Cardiac ventricle fibroblast (primary cell): ENCODE measurements around the gene CASKIN1. TPM values are rescaled to one million over a fixed set of nuclear protein-coding genes. Genes with fewer than 3 reads are reported as not detected.

Experiments used
- total RNA-seq: library from RNA; depleted of rRNA; stranded (reverse); fragments of >200 nt; gene quantifications from 2 replicates; pipeline ENCODE4 v1.2.3, GENCODE V29; 2015

The CASKIN1 gene, protein sequence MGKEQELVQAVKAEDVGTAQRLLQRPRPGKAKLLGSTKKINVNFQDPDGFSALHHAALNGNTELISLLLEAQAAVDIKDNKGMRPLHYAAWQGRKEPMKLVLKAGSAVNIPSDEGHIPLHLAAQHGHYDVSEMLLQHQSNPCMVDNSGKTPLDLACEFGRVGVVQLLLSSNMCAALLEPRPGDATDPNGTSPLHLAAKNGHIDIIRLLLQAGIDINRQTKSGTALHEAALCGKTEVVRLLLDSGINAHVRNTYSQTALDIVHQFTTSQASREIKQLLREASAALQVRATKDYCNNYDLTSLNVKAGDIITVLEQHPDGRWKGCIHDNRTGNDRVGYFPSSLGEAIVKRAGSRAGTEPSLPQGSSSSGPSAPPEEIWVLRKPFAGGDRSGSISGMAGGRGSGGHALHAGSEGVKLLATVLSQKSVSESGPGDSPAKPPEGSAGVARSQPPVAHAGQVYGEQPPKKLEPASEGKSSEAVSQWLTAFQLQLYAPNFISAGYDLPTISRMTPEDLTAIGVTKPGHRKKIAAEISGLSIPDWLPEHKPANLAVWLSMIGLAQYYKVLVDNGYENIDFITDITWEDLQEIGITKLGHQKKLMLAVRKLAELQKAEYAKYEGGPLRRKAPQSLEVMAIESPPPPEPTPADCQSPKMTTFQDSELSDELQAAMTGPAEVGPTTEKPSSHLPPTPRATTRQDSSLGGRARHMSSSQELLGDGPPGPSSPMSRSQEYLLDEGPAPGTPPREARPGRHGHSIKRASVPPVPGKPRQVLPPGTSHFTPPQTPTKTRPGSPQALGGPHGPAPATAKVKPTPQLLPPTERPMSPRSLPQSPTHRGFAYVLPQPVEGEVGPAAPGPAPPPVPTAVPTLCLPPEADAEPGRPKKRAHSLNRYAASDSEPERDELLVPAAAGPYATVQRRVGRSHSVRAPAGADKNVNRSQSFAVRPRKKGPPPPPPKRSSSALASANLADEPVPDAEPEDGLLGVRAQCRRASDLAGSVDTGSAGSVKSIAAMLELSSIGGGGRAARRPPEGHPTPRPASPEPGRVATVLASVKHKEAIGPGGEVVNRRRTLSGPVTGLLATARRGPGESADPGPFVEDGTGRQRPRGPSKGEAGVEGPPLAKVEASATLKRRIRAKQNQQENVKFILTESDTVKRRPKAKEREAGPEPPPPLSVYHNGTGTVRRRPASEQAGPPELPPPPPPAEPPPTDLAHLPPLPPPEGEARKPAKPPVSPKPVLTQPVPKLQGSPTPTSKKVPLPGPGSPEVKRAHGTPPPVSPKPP (N-terminal part only)
- total RNA-seq = 0.12 and 0.15 TPM in 2 replicates

DNA sequence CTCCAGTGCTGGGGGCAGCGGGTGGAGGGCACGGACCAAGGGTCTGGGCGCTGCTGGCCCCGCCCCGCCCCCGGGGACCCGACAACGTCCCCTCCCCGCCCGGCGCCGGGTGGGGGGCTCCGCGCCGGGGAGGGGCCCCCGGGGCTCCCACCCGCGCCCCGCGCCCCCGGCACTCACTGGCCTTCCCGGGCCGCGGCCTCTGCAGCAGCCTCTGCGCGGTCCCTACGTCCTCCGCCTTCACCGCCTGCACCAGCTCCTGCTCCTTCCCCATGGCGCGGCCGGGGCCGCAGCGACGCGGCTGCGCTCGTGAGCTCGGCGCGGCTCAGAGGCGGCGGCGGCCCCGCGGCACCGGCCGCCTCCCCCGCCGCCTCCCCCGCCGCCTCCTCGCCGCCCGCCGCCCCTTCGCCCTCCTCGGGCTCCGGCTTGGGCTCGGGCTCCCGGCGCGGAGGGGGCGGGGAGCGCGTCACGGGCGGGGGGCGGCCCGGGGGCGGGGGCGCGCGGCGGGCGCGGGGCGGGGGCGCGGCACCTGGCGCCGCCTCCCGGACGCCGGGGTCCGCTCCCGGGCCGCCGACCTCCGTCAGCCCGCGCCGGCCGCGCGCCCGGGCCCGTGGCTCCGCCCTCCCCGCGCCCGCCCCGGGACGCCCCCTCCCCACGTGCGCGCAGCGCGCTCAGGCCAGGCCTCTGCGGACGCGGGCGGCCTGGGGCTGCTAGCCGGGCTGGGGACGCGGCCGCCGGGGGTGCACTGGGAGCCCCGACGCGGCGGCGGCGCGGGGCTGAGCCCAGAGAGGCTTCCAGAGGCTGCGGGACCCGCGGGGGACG, at the start of gene CASKIN1:
TSS of gene CASKIN1 (minus strand) at position 444 of the 819 bp plus-strand sequence. CDS start at position 271, 173 bp downstream.

DNA sequence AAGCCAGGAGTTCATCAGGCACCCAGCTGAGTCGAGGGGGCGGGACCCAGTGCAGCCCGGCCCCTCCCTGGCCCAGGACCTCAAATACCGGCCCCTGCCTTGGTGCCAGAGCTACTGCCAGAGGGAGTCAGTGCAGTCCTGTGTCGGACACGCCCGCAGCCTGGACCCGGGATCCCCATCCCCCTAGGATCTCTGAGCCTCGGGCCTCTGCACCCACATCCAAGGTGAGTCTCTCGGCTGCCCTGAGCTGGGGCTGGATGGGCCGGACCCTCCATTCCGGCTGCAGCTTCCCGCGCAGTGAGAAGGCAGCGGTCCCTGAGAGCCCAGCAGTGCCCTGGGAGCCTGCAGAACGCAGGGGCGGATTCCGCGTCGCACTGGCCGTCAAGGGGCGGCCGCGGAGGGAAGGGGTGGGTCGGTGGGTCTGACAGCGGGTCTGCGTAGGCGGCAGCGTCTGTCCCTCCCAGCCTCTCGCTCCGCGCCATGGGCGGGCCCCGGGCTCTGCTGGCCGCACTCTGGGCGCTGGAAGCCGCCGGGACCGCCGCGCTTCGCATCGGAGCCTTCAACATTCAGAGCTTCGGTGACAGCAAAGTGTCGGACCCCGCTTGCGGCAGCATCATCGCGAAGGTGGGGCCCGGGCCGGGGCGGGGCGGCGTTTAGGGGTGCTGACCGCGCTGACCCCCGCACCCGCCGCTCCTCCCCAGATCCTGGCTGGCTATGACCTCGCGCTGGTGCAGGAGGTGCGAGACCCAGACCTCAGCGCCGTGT, 40.1 kb upstream of the CASKIN1 start, which contains the start of gene DNASE1L2:
TSS of gene DNASE1L2 (plus strand) at position 108 of the 765 bp plus-strand sequence. CDS start at position 481, 373 bp downstream.

DNA sequence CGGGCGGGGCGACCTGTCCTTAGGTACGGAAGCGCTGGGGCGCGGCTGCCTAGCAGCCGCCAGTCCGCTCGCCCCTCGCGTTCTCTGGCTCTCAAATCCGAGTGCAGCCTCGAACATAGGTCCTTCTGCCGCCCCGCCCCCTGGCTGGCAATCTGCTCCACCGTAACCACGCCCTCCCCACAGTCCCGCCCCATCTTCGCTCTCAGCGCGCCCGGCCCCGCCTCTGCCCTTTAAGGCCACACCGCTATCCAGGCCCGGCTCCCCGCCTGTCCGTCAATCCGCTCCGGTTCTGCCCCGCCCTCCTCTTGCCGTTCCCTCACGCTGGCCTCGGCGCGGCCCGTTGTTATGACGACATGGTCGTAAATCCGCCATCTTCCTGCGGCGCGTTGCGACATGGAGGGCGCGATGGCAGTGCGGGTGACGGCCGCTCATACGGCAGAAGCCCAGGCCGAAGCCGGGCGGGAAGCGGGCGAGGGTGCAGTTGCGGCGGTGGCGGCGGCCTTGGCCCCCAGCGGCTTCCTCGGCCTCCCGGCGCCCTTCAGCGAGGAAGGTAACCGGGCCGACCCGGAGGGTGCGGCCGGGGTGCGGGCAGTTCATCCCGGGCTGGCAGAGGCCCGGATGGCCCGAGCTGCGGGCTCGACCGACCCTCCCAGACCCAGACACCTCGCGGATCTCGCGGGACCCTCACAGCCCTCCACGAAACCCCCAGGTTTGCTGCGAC, 27.0 kb upstream of the CASKIN1 start, which contains the start of gene E4F1:
TSS of gene E4F1 (plus strand) at position 371 of the 721 bp plus-strand sequence. CDS start at position 394, 23 bp downstream.

DNA sequence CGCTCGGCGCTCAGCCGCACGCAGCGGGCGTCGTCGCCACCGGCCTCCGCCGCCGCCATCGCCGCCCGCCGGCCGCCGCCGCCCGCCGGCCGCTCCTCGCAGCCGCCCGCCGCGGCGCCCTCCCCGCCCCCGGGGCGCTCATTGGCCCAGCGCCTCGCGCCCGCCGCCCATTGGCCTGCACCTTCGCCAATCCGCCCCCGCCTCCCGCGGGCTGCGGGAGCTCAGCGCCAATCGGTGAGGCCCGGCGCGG, 18.2 kb upstream of the CASKIN1 start, which contains the start of gene PGP:
TSS of gene PGP (minus strand) at position 122 of the 250 bp plus-strand sequence. CDS start at position 59, 63 bp downstream.

DNA sequence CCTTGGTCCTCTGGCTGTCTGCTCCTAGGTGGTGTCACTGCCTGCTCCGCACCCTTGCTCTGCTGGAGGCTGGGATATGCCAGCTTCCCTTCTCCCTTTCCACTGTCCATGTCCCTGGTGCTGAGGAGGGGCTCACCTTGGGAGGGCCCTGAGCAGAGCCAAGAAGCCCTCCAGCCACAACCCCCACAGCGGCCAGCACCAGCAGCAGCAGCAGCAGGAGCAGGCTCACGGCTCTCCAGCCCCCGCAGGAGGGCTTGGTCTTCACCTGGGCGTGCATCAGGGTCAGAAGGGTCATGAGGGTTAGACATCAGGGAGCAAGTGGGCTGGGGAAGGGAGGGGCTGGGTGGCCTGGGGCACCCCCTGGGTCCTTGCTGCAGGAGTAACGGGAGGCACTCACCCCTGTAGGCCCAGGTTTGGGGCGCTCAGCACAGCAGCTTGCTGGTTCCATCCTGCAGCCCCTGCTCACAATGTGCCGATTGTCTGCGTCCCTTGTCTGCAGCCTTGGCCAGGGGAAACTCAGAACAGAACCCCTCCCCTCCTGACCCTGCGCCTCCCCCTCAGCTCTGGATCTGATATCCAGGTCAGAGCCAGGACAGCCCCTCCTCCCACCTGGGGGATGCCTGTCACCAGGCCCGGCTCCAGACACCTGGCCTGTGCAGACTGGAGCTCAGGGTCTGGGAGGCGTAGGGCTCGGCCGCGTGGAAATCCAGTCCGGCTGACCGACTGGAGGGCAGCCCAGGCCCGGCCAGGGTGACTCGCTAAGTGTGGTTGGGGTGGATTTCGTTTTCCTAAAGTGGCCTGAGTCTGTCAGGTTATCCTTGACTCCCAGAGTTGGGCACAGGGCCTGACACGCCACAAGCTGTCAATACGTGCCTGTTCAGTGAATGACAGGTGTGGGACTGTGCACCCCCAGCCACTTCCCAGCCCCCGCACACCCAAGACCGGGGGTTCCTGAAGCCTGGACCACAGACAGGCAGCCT, 14.3 kb upstream of the CASKIN1 start, which contains the start of gene BRICD5:
TSS of gene BRICD5 (minus strand) at position 478 of the 980 bp plus-strand sequence. CDS start at position 448, 30 bp downstream.

DNA sequence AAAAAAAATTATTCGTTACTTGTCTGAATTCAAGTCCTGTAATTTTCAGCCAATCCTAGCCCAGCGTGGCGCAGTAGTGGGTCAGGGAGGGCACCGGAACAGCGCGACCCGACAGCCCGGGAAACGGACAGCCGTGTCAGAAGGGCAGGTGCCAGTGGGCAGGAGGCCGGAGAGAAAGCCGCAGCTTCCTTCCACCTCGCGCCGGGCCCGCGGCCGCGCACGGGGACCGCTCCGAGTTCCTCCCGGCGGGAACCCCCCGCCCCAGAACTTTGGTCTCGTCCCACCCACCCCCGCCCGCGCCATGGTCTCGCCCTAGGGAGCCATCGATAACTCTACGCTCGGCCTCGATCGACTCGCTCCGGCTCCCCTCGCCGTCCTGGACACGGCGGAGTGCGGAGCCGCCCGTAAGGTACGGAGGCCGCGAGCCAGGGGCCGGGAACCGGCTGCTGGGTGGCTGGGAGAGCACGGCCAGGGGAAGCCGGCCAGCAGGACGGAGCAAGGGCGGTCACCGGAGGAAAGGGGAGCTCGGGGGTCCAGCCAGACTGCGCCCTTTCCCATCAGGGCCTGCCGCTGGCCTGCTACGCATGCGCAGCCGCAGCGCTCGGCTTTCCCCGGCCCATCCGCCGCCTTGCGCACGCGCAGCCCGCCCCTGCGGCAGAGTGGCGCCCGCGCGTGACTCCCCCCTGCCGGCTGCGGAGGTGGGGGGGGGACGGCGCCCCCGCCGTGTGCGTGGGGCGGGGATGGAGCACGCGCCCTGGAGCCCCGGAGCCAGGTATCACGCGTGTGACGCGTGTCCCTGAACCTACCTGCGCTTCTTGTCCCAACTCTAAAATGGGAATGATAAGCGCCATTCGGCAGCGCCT, 8.9 kb upstream of the CASKIN1 start, which contains the start of gene MLST8:
TSS of gene MLST8 (plus strand) at position 351 of the 863 bp plus-strand sequence. CDS start 632 bp downstream, outside the sequence.

DNA sequence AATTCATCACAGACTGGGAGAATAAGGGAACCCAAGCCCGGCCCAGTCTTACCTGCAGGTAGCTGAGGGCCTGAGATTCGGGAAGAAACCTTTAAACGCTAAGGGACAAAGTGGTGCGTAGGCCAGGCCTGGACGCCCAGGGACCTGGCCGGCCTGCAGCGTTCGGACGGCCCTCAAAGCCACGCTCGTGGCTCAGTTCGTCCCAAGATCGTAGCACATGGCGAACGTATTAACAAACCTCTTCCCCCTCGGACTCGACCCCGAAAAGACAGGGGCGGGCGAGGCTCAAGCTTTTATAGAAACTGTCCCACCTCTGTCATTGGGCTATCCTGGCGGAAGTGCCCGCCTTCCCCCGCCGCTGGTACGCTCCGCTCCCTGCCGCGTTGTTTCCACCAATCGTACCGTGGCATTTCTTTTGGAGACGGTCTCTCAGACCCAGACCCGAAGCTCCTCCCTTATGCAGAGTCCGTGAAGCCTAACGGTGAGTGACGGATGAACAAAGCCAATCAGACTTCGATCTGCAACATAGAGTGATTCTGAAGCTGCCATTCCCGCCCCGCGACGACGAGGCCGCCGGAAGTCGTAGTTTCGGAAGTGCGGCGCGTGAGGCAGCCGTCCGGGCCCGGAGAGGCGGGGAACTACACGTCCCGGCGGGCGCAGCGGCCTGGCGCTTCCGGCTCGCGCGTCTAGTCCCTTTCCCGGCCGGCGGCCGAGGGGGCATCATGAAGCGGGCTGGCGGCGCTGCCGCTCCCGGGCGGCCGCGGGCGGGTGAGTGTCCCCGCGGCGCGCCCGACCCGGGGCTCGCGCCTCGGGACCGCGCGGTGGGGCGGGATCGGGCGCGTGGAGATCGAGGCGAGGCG, 41.1 kb downstream of the CASKIN1 start, which contains the start of gene TRAF7:
TSS of gene TRAF7 (plus strand) at position 692 of the 860 bp plus-strand sequence. CDS start 8,139 bp downstream, outside the sequence.

DNA sequence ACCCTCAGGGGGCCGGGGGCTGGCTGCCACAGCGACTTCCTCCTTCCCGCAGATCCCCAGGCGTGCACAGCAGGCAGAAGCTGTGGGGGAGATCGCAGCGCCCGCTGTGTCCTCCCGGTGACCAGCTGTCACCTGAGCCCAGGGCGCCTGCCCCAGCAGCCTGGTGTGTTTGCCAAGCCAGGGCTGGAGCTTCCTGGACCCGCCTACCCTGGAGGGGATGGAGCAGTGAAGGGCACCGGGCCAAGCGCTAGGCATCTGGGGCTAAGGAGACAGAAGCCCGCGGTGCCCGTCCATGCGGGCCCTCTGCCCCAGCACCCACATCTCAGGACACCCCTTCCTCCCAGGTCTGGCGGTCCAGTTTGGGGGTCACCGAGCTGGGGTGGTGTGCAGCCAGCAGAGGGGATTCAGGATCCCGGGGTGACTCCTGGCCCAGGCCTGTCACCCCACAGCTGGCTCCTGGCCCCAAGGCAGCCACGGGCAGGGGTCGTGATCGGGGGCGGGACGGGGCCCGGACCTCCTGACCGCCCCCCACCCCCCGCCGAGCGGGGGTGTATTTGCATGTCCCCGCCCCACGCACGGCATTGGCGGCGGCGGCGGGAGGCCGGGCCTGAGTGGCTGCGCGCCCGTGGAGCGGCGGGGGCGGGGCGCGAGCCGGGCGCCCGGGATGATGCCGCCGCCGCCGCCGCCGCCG, 48.3 kb downstream of the CASKIN1 start, which contains the start of gene RAB26:
TSS of gene RAB26 (plus strand) at position 645 of the 691 bp plus-strand sequence. CDS start 159 bp downstream, outside the sequence.

DNA sequence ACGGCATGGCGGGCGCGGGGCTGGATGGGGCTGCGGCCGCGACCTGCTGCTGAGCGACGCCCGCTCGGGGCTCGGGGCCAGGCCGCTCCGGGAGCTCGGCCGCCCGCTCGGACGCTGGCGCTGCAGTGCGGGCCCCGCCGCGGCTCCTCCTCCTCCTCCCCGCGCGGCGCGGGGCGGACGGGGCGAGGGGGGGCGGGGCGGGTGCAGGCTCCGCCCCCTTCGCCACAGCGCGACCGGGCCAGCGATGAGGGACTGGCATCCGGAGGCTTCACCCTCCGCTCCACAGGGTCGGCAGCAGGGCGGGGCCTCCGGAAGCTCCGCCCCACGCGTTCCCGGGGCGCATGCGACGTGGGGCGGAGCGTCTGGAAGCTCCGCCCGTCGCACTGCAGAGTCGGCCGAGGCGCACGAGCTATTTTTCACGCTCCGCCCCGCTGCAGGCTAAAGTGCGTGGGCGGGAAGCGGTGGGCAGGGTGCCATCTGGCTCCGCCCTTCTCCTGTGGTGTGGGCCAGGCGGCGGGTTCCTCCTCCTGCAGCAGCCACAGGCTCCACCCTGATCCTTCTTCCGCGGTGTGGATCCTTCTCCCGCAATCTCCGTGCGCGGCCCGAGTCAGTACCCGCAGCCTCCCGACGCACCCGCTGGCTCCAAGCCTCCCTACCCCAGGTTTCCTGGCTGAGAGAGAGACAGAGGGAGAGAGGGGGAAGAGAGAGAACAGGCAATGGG, 60.5 kb downstream of the CASKIN1 start, which contains the start of gene PKD1:
TSS of gene PKD1 (minus strand) at position 129 of the 721 bp plus-strand sequence. CDS start 209 bp downstream, outside the sequence.

Other genes starting within 250 kb of the CASKIN1 start
- gene RPL3L, start 241.9 kb downstream of the CASKIN1 start, total RNA-seq = not detected in 2 replicates
- gene NDUFB10, start 237.1 kb downstream of the CASKIN1 start, total RNA-seq = 198 and 225 TPM in 2 replicates
- 2,905 and 3,262 TPM in 2 replicates for gene RPS2, start 231.8 kb downstream of the CASKIN1 start, total RNA-seq
- gene RNF151, start 229.7 kb downstream of the CASKIN1 start, total RNA-seq = not detected in 2 replicates
- 32.6 and 34.3 TPM in 2 replicates for gene TBL3, start 224.6 kb downstream of the CASKIN1 start, total RNA-seq
- gene NOXO1, start 215.1 kb downstream of the CASKIN1 start, total RNA-seq = not detected in 2 replicates
- 14.4 and 17.3 TPM in 2 replicates for gene GFER, start 212.4 kb downstream of the CASKIN1 start, total RNA-seq
- 0.78 and 4.2 TPM in 2 replicates for gene SYNGR3, start 206.6 kb downstream of the CASKIN1 start, total RNA-seq
- 39.7 and 51.4 TPM in 2 replicates for gene ZNF598, start 186.8 kb downstream of the CASKIN1 start, total RNA-seq
- 2.9 and 6.9 TPM in 2 replicates for gene NPW, start 176.8 kb downstream of the CASKIN1 start, total RNA-seq
- 35.2 and 46.3 TPM in 2 replicates for gene NHERF2, start 169.7 kb downstream of the CASKIN1 start, total RNA-seq
- 13.9 and 17.2 TPM in 2 replicates for gene NTHL1, start 148.8 kb downstream of the CASKIN1 start, total RNA-seq
- gene TSC2, start 148.6 kb downstream of the CASKIN1 start, total RNA-seq = 51.2 and 53.6 TPM in 2 replicates
- 85.9 and 91.5 TPM in 2 replicates for gene PKD1, start 60.7 kb downstream of the CASKIN1 start, total RNA-seq
- not detected in 2 replicates for gene RAB26, start 48.0 kb downstream of the CASKIN1 start, total RNA-seq
- 52.4 and 66.5 TPM in 2 replicates for gene TRAF7, start 40.8 kb downstream of the CASKIN1 start, total RNA-seq
- 39.9 and 57.6 TPM in 2 replicates for gene MLST8, start 8.8 kb upstream of the CASKIN1 start, total RNA-seq
- gene BRICD5, start 14.3 kb upstream of the CASKIN1 start, total RNA-seq = 0.83 and 1.1 TPM in 2 replicates
- gene PGP, start 18.2 kb upstream of the CASKIN1 start, total RNA-seq = 7.3 and 9.2 TPM in 2 replicates
- gene E4F1, start 27.0 kb upstream of the CASKIN1 start, total RNA-seq = 15.9 and 20.5 TPM in 2 replicates
- gene DNASE1L2, start 39.8 kb upstream of the CASKIN1 start, total RNA-seq = 4.5 TPM in 1 of 2 replicates, not detected in the other
- gene ECI1, start 55.0 kb upstream of the CASKIN1 start, total RNA-seq = 20.4 and 29.7 TPM in 2 replicates
- gene RNPS1, start 71.5 kb upstream of the CASKIN1 start, total RNA-seq = 87.1 and 98.5 TPM in 2 replicates
- 0.68 and 1.1 TPM in 2 replicates for gene ABCA3, start 144.1 kb upstream of the CASKIN1 start, total RNA-seq
- 3.3 and 3.6 TPM in 2 replicates for gene CCNF, start 232.8 kb upstream of the CASKIN1 start, total RNA-seq